Activated CD8-positive, alpha-beta memory T cell treated with anti-CD3 and anti-CD28 coated beads for 1 hour (primary cell): Measurements from ENCODE around the gene TTC21A.
"Not testable (repeated sequence)": the region's sequence is repeated elsewhere in the genome, so short reads cannot be mapped to it uniquely, and the experiment has no call there.

Experiments
- DNase-seq, 2 donors: peaks; one replicate each; pipeline ENCODE4 v3.0.0-alpha.2; 2020; ENCODE audit warnings: low read depth in 1 of 2; ENCODE audit errors: extremely low read depth in 1 of 2

The TTC21A gene

GRCh38 chr3:39148435-39149058 lies 41.1 kb downstream of the TTC21A start:
- DNase-seq = no peak

- no peak for DNase-seq
Observed at GRCh38 chr3:39149059-39149455, 41.6 kb downstream of the TTC21A start.

- no peak for DNase-seq
Observed at GRCh38 chr3:39149498-39150147, 42.1 kb downstream of the TTC21A start.

GRCh38 chr3:39150148-39150802 lies 42.8 kb downstream of the TTC21A start:
- DNase-seq = no peak

GRCh38 chr3:39150803-39151631 lies 43.5 kb downstream of the TTC21A start:
- DNase-seq = no peak

DNA sequence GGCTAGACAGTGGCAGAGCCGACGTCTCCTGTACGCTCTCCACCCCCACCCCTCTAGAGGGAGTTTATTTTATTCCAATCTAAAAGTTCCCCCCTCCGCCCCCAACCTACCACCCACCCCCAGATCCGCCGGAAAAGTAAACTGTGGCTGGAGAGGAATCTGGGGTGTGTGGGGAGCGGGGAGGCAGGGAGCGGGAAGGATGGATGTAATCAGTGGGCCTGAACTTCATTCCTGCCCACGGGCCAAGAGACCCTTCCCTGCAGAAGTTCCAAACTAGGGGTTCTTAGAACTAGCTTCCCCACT lies 46.4 kb downstream of the TTC21A start:
- DNase-seq = no peak

DNA sequence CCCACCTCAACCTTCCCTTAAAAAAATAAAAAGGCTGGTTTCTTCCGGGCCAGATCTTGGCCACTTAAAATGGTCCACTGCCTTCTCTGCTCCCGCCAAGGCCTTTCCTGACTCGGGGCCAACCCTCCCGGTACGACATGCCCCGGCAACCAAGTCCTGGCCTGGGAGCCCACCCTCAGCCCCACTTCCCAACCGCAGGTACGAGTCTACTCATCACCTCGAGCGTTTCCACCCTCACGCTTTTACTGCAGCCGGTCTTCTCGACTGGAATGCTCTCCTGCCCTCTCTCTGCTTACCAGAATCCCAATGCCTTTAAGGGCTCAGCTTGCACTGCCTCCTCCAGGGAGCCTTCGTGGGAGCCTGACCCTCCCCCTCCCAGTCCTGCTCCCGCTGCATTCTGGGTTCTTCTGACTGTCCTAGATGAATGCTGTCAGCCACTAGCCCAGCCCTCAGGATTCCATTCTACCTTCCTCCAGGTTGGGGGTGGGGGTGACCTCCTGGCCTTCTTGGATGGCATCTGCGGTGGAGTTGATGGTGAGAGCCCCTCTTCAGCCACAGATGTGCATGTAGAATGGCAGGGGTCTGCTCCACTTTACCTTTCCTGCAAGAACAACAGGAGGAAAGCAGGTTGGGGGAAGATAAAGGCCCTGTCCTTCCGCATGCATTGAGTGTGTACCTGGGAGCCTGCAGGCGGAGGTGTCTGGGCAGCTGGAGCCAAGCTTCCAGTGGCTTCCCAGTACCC lies 47.0 kb downstream of the TTC21A start:
- no peak for DNase-seq

DNA sequence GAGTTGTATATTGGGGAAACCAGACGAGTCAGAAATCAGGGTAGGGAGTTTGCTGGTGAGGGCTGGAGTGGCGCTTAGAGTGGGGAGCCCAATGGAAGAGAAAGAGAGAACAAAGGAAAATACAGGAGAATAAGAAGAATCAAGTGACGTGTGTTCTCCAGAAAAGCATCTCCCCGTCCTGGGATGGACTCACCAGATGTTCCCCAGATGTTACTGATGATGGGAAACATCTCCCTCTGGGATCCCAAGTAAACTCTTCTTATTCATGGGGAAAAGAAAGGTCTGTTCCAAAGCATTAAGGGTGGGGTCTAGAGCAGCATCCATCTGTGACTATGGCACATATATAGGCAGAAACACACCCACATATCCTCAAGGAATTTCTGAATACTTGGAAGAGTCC lies 48.9 kb downstream of the TTC21A start:
- no peak for DNase-seq

- no peak for DNase-seq
Observed at GRCh38 chr3:39157359-39157758, 49.9 kb downstream of the TTC21A start.

- DNase-seq = no peak
Observed at GRCh38 chr3:39158148-39158715, 50.8 kb downstream of the TTC21A start.

- DNase-seq = no peak
Observed at GRCh38 chr3:39164414-39164813, 56.9 kb downstream of the TTC21A start.

GRCh38 chr3:39165518-39165917 lies 58.0 kb downstream of the TTC21A start:
- no peak for DNase-seq

DNA sequence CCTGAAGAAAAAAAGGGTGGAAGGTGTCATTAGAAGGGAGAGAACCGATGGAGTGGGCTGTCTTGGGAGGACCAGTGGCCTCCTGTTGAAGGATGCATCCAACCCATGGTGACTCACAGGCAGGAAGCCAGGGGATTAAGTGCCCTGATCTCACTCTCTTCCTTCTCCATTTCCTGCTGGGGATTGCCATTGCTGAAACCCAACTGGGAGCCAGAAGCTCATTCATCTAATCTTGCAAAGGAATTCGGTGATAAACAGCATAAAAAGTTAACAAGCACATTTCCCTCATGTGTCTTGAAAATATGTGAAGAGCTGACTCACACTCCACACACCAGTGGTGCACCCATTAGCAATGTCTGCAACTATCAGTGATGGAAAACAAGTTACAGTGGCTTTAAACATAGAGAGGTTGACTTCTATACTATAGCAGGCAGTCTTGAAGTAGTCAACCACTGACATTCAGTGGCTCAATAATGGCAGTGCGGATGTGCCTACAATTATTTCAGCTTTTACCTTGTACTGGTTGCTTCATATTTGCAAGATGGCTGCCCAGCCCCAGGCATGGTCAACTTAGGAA lies 58.7 kb downstream of the TTC21A start:
- no peak for DNase-seq

DNA sequence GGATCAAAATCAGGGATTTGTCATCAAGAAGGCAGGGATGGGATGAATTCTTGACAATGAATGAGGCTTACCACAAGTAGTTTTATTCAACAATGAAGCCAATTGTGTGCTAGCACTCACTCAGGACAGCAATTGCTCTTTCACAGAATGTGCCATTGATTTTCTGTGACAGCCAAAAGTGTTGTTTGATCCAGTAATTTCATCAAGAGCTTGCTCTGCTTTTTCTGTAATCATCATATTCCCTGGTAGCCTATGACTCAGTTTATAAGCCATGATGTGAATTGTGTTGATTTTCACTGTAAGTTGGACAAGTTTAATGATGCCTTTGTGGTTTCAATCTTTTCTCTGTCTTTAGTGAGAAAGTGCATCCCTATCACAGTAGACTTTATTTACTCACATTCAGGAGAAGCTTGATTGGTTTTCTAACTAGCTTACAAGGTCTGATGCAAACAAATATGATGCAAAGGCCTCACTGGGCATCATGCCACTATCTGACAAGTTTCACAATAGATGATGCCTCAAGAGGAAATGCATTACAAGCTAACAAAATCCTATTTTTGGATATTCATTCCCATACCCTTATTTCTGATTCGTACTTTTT lies 59.6 kb downstream of the TTC21A start:
- no peak for DNase-seq

- no peak for DNase-seq
Observed at GRCh38 chr3:39168156-39168780, 60.8 kb downstream of the TTC21A start.

GRCh38 chr3:39169712-39170111 lies 62.2 kb downstream of the TTC21A start:
- DNase-seq = no peak

DNA sequence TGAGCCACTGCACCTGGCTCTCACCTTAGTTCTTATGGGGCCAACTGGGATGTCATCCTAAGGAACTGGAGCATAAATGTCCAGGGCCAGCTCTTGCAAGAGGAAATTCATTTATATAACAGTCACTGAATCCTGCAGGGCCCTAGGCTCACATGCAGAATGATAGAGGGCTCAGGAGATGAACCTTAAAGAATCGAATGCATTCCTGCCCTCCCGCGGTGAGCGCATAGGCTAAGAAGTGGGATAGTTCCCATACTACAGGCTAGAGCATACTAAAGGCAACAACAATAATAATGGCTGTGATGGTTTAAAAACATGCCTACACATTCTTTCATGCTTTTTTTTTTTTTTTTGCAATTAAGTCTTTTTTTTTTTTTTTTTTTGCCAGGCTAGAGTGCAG lies 63.0 kb downstream of the TTC21A start:
- DNase-seq = no peak

DNA sequence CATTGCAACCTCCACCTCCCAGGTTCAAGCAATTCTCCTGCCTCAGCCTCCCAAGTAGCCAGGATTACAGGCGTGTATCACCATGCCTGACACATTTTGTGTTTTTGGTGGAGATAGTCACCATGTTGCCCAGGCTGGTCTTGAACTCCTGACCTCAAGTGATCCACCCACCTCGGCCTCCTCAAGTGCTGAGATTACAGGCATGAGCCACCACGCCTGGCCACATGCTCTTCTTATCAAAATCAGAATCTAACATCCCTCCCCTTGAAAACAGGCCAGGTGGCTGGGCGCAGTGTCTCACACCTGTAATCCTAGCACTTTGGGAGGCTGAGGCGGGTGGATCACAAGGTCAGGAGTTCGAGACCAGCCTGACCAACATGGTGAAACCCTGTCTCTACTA lies 63.4 kb downstream of the TTC21A start:
- not testable (repeated sequence) for DNase-seq

DNA sequence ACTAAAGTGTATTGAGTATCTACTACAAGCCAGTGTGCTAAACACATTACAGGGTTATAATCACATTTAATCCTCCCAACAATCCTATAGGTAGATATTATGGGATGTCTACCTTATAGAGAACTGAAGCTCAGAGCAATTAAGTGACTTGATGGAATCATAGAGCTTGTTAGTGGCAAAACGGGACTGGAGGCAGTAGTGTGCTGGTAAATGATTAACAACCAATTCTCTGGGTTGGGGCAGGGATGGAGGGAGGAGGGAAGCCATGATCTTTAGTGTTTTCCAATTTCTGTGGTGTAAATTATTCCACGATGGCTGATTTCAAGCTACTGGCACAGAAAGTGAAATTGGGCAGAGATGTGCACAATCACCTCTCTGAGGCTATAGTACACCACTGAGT lies 64.4 kb downstream of the TTC21A start:
- DNase-seq = no peak
